Measurements from ENCODE around the gene ELAC2. TPM values are rescaled to one million over a fixed set of nuclear protein-coding genes. Genes with fewer than 3 reads are reported as not detected.

Gene ELAC2
- total RNA-seq, 6 experiments from 2014 or later = 49.8 to 63.8 (median 55.7) TPM

DNA sequence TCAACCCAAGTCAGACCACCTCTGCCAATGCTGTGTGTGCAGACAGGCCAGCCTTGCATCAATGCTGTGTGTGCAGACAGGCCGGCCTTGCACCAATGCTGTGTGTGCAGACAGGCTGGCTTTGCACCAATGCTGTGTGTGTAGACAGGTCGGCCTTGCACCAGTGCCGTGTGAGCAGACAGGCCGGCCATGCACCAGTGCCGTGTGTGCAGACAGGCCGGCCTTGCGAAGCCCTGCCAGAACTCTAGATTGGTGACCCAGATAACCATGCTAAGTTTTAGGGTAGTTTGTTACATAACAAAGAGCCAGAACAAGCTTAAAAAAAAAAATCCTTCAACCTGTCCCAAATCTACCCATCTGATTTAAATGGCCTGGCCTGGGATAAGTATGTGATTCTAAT, 54.3 kb downstream of the ELAC2 start:
- Mint-ChIP-seq H3K4me3 (no peak overlapping the region), H3K9me3 (no peaks in the 10 kb centered on the region; the same call in 1 of the 2 replicates), H3K27me3 (ENCODE audit: insufficient read depth) (peaks cover 15% of the 10 kb centered on the region), H3K36me3 (ENCODE audit: low read depth) (no peaks in the 10 kb centered on the region), H3K27ac (no peak overlapping the region), H3K4me1 (ENCODE audit: low read depth) (0 out of 2 replicates have a peak, but pooled peaks cover 5% of the 10 kb centered on the region)
- no peak for DNase-seq
- no peak for TF ChIP-seq CTCF (IDR thresholded peaks at IDR 0.05)

DNA sequence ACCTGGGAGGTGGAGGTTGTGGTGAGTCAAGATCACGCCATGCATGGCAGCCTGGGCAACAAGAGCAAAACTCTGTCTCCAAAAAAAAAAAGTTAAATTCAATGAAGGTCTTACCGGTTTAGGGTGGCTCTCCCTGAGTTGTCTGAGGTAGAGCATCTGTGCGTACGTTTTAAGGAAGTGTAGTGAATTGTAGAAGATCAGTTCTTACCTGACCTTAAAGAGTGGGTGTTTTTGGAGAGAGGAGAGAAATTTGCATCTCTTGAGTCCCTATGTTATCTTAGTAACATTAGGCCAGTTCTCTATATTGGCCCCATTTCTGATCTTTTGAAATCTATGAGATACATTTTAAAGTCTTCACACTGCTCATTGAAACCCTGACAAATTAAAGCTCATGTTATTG, 56.2 kb downstream of the ELAC2 start:
- Mint-ChIP-seq H3K4me1 (ENCODE audit: low read depth) (0 out of 2 replicates have a peak, but pooled peaks cover 5% of the 10 kb centered on the region), H3K27me3 (ENCODE audit: insufficient read depth) (peaks cover 3% of the 10 kb centered on the region; the same call in 1 of the 2 replicates), H3K36me3 (ENCODE audit: low read depth) (no peaks in the 10 kb centered on the region), H3K27ac (no peak overlapping the region), H3K9me3 (peaks cover 8% of the 10 kb centered on the region), H3K4me3 (no peak overlapping the region)
- DNase-seq = no peak
- no peak for TF ChIP-seq CTCF (IDR thresholded peaks at IDR 0.05)

- Mint-ChIP-seq H3K27me3 (ENCODE audit: insufficient read depth) (no peaks in the 10 kb centered on the region; the same call in 1 of the 2 replicates), H3K36me3 (ENCODE audit: low read depth) (no peaks in the 10 kb centered on the region), H3K4me1 (ENCODE audit: low read depth) (0 out of 2 replicates have a peak, but pooled peaks cover 5% of the 10 kb centered on the region), H3K27ac (0 out of 2 replicates have a peak overlapping the region, but pooled peaks have one; percentile 30), H3K4me3 (no peak overlapping the region), H3K9me3 (peaks cover 8% of the 10 kb centered on the region)
- TF ChIP-seq CTCF (IDR thresholded peaks at IDR 0.05) = no peak
- DNase-seq = peak; percentile 7
Measured at GRCh38 chr17:12959441-12959840, 58.4 kb downstream of the ELAC2 start.

DNA sequence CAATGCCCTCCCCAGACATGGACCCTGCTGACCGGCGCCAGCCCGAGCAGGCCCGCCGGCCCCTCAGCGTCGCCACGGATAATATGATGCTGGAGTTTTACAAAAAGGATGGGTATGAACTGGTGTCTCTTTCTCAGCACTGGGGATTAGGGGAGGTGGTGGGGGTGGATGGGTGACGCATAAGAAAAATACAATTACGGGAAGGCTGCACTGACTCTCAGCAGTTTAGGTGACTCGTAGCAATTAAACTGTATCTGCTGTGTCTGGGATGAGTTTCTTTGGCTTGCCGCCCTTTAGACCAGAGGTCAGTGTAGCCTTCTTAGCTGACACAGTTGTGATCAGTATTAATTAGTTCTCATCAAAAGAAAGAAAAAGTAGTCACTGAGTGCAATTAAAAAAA, 59.0 kb downstream of the ELAC2 start:
- H3K4me1 Mint-ChIP-seq (ENCODE audit: low read depth) = 0 out of 2 replicates have a peak, but pooled peaks cover 5% of the 10 kb centered on the region
- peaks cover 8% of the 10 kb centered on the region for H3K9me3 Mint-ChIP-seq
- no peaks in the 10 kb centered on the region for H3K36me3 Mint-ChIP-seq (ENCODE audit: low read depth)
- DNase-seq = peak; percentile 13
- TF ChIP-seq CTCF (IDR thresholded peaks at IDR 0.05) = no peak
- no peaks in the 10 kb centered on the region; the same call in 1 of the 2 replicates for H3K27me3 Mint-ChIP-seq (ENCODE audit: insufficient read depth)
- no peak overlapping the region for H3K4me3 Mint-ChIP-seq
- no peak overlapping the region for H3K27ac Mint-ChIP-seq

DNA sequence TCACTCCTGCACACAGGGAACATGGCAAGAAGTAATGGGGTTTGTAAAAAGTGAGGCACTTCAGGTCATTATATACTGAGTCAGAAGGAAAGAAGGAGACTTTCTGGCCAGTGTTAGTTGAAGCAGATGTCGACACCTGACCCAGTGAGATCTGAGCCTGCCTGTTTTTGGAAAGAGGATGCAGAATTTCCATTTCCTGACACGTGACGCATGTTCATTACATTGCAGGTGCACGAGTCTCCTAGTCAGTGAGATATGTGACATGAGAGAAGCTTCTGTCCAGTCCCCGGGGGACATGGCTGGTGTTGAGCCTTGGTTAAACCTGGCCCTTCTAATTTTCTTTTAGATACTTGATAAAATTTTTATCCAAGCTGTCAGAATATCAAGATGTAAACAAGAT, 62.3 kb downstream of the ELAC2 start:
- Mint-ChIP-seq H3K36me3 (ENCODE audit: low read depth) (no peaks in the 10 kb centered on the region), H3K4me3 (no peak overlapping the region), H3K4me1 (ENCODE audit: low read depth) (0 out of 2 replicates have a peak, but pooled peaks cover 5% of the 10 kb centered on the region), H3K27ac (no peak overlapping the region), H3K9me3 (peaks cover 8% of the 10 kb centered on the region), H3K27me3 (ENCODE audit: insufficient read depth) (no peaks in the 10 kb centered on the region; the same call in 1 of the 2 replicates)
- DNase-seq = no peak
- TF ChIP-seq CTCF (IDR thresholded peaks at IDR 0.05) = no peak
